ENCODE measurements around the gene COQ4.

Gene COQ4

DNA sequence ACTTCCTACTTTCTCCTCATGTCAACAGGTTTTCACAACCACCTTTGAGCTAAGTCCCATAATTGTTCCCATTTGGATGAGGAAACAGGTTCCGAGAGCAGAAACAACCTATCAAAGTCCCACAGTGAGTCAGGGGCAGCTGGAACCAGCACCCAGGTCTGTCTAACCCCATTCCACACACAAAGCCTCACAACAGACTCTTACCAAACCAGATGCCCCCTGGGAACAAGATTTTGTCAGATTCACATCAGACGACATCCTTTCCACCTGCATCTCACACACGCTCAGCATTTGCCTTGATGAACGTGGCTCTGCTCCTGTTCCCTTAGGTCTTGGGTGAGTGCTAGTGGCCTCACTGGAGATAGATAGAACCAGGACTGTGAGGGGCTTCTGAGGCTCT lies 29.5 kb upstream of the COQ4 start:
- H3K4me3 ChIP-seq (ENCODE audit: control insufficient read depth, low read depth, low read length) = no peak overlapping the region
- TF ChIP-seq, protein P1, sequence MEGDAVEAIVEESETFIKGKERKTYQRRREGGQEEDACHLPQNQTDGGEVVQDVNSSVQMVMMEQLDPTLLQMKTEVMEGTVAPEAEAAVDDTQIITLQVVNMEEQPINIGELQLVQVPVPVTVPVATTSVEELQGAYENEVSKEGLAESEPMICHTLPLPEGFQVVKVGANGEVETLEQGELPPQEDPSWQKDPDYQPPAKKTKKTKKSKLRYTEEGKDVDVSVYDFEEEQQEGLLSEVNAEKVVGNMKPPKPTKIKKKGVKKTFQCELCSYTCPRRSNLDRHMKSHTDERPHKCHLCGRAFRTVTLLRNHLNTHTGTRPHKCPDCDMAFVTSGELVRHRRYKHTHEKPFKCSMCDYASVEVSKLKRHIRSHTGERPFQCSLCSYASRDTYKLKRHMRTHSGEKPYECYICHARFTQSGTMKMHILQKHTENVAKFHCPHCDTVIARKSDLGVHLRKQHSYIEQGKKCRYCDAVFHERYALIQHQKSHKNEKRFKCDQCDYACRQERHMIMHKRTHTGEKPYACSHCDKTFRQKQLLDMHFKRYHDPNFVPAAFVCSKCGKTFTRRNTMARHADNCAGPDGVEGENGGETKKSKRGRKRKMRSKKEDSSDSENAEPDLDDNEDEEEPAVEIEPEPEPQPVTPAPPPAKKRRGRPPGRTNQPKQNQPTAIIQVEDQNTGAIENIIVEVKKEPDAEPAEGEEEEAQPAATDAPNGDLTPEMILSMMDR (conservative IDR thresholded peaks at IDR 0.05; ENCODE audit: control insufficient read depth, insufficient read depth, low read depth, low read length) = no peak
- DNase-seq (ENCODE audit: low read depth) = no peak

GRCh38 chr9:128294142-128294541 lies 28.5 kb upstream of the COQ4 start:
- TF ChIP-seq, protein P1 (conservative IDR thresholded peaks at IDR 0.05; ENCODE audit: control insufficient read depth, insufficient read depth, low read depth, low read length) = no peak
- H3K4me3 ChIP-seq (ENCODE audit: control insufficient read depth, low read depth, low read length) = no peak overlapping the region

GRCh38 chr9:128296340-128297220 lies 26.1 kb upstream of the COQ4 start:
- TF ChIP-seq, protein P1 (conservative IDR thresholded peaks at IDR 0.05; ENCODE audit: control insufficient read depth, insufficient read depth, low read depth, low read length) = no peak
- H3K4me3 ChIP-seq (ENCODE audit: control insufficient read depth, low read depth, low read length) = no peak overlapping the region
- no peak for DNase-seq (ENCODE audit: low read depth)

More at GRCh38 chr9:128294142-128294541, 28.5 kb upstream of the COQ4 start:
- no peak for DNase-seq (ENCODE audit: low read depth)

- H3K4me3 ChIP-seq (ENCODE audit: control insufficient read depth, low read depth, low read length) = no peak overlapping the region
- no peak for DNase-seq (ENCODE audit: low read depth)
- TF ChIP-seq, protein P1 (conservative IDR thresholded peaks at IDR 0.05; ENCODE audit: control insufficient read depth, insufficient read depth, low read depth, low read length) = no peak
Observed at GRCh38 chr9:128297221-128297773, 25.3 kb upstream of the COQ4 start.

- H3K4me3 ChIP-seq (ENCODE audit: control insufficient read depth, low read depth, low read length) = no peak overlapping the region
- DNase-seq (ENCODE audit: low read depth) = no peak
- TF ChIP-seq, protein P1 (conservative IDR thresholded peaks at IDR 0.05; ENCODE audit: control insufficient read depth, insufficient read depth, low read depth, low read length) = no peak
Observed at GRCh38 chr9:128298535-128299482, 23.8 kb upstream of the COQ4 start.

Measured in fibroblast of mammary gland (primary cell).